NCI-H2196 treated with DMSO at 0.1 percent for 48 hours (cell line): Measurements from ENCODE around the gene TDRD9.

ENCODE experiments used
- DNase-seq: peaks from one replicate; lab custom pipeline; 2025; ENCODE audit not compliant: unreplicated experiment; lab: John Stamatoyannopoulos, UW

The TDRD9 gene

GRCh38 chr14:104087981-104088850 lies 160.0 kb downstream of the TDRD9 start:
- DNase-seq = no peak

GRCh38 chr14:104090071-104090748 lies 162.0 kb downstream of the TDRD9 start:
- DNase-seq = no peak

- DNase-seq = no peak
These were observed 163.0 kb downstream of the TDRD9 start for GRCh38 chr14:104091061-104091926.

- DNase-seq = no peak
These were observed 163.9 kb downstream of the TDRD9 start for GRCh38 chr14:104091927-104092771.

GRCh38 chr14:104092931-104093365 lies 164.7 kb downstream of the TDRD9 start:
- DNase-seq = no peak

GRCh38 chr14:104093366-104094055 lies 165.3 kb downstream of the TDRD9 start:
- no peak for DNase-seq

GRCh38 chr14:104094056-104094708 lies 165.9 kb downstream of the TDRD9 start:
- no peak for DNase-seq

GRCh38 chr14:104094709-104095425 lies 166.6 kb downstream of the TDRD9 start:
- DNase-seq = no peak

GRCh38 chr14:104095426-104096310 lies 167.4 kb downstream of the TDRD9 start:
- no peak for DNase-seq

GRCh38 chr14:104096318-104096717 lies 168.1 kb downstream of the TDRD9 start:
- DNase-seq = no peak

GRCh38 chr14:104096751-104097700 lies 168.8 kb downstream of the TDRD9 start:
- no peak for DNase-seq

GRCh38 chr14:104098272-104099095 lies 170.2 kb downstream of the TDRD9 start:
- no peak for DNase-seq

- no peak for DNase-seq
These were observed 171.1 kb downstream of the TDRD9 start for GRCh38 chr14:104099096-104100041.
